ENCODE data around the gene PTPN4.

PTPN4 gene

GRCh38 chr2:119759451-119760236, at the start of gene PTPN4:
PTPN4 (plus strand) TSS chr2:119759922; CDS start chr2:119809854, 49,932 bp downstream.
- TF ChIP-seq ZFX (IDR thresholded peaks at IDR 0.05): peak; percentile 58; the same call in 1 of the 2 replicates
- TF ChIP-seq CTCF (conservative IDR thresholded peaks at IDR 0.05): no peak
- H3K27ac ChIP-seq: peak within 1 kb of the TSS; percentile 95

- TF ChIP-seq CTCF (conservative IDR thresholded peaks at IDR 0.05): no peak
- TF ChIP-seq ZFX (IDR thresholded peaks at IDR 0.05): no peak
- H3K27ac ChIP-seq: no peak overlapping the region
Observed at GRCh38 chr2:119710281-119710680, 49.4 kb upstream of the PTPN4 start.

- TF ChIP-seq CTCF (conservative IDR thresholded peaks at IDR 0.05): no peak
- TF ChIP-seq ZFX (IDR thresholded peaks at IDR 0.05): no peak
- H3K27ac ChIP-seq: no peak overlapping the region
Observed at GRCh38 chr2:119711352-119711751, 48.4 kb upstream of the PTPN4 start.

GRCh38 chr2:119712571-119712970, 47.2 kb upstream of the PTPN4 start:
- H3K27ac ChIP-seq: no peak overlapping the region
- TF ChIP-seq ZFX (IDR thresholded peaks at IDR 0.05) (no peak), CTCF (conservative IDR thresholded peaks at IDR 0.05) (no peak)

GRCh38 chr2:119713819-119714490, 45.8 kb upstream of the PTPN4 start:
- TF ChIP-seq ZFX (IDR thresholded peaks at IDR 0.05) (no peak), CTCF (conservative IDR thresholded peaks at IDR 0.05) (no peak)
- H3K27ac ChIP-seq: no peak overlapping the region

GRCh38 chr2:119715409-119716283, 44.1 kb upstream of the PTPN4 start:
- no peak overlapping the region for H3K27ac ChIP-seq
- TF ChIP-seq CTCF (conservative IDR thresholded peaks at IDR 0.05) (no peak), ZFX (IDR thresholded peaks at IDR 0.05) (no peak)
